DMS153 (cell line): Measurements from ENCODE around the gene CEACAM1.
A peak's percentile ranks its signal among the peaks of the same experiment; 100 is the strongest.
"Not testable (repeated sequence)": the region's sequence is repeated elsewhere in the genome, so short reads cannot be mapped to it uniquely, and the experiment has no call there.

Experiments
- DNase-seq: peaks from one replicate; lab custom pipeline; 2025; lab: John Stamatoyannopoulos, UW

The CEACAM1 gene

GRCh38 chr19:42528354-42529247 lies at the start of gene CEACAM1:
Gene CEACAM1 (minus strand): TSS chr19:42528481. CDS start chr19:42528374, 107 bp downstream.
- peak; percentile 49 for DNase-seq

GRCh38 chr19:42577016-42577415 lies 48.7 kb upstream of the CEACAM1 start:
- no peak for DNase-seq

- no peak for DNase-seq
These were observed 48.0 kb upstream of the CEACAM1 start for GRCh38 chr19:42576241-42576640.

- no peak for DNase-seq
These were observed 45.4 kb upstream of the CEACAM1 start for GRCh38 chr19:42573642-42574041.

- no peak for DNase-seq
These were observed 42.8 kb upstream of the CEACAM1 start for GRCh38 chr19:42571116-42571515.

GRCh38 chr19:42569193-42569592 lies 40.9 kb upstream of the CEACAM1 start:
- no peak for DNase-seq

GRCh38 chr19:42568006-42568405 lies 39.7 kb upstream of the CEACAM1 start:
- DNase-seq = no peak

GRCh38 chr19:42567567-42567966 lies 39.3 kb upstream of the CEACAM1 start:
- DNase-seq = no peak

GRCh38 chr19:42563352-42564210 lies 35.3 kb upstream of the CEACAM1 start:
- no peak for DNase-seq

GRCh38 chr19:42561512-42561911 lies 33.2 kb upstream of the CEACAM1 start:
- no peak for DNase-seq

- DNase-seq = no peak
These were observed 32.5 kb upstream of the CEACAM1 start for GRCh38 chr19:42560731-42561130.

GRCh38 chr19:42558450-42559150 lies 30.3 kb upstream of the CEACAM1 start:
- DNase-seq = no peak

- DNase-seq = not testable (repeated sequence)
These were observed 29.1 kb upstream of the CEACAM1 start for GRCh38 chr19:42557386-42557871.

- no peak for DNase-seq
These were observed 27.5 kb upstream of the CEACAM1 start for GRCh38 chr19:42555801-42556200.

GRCh38 chr19:42555317-42555716 lies 27.0 kb upstream of the CEACAM1 start:
- no peak for DNase-seq

GRCh38 chr19:42554046-42554575 lies 25.8 kb upstream of the CEACAM1 start:
- DNase-seq = no peak

- no peak for DNase-seq
These were observed 25.2 kb upstream of the CEACAM1 start for GRCh38 chr19:42553292-42554045.

GRCh38 chr19:42552086-42553065 lies 24.1 kb upstream of the CEACAM1 start:
- DNase-seq = no peak

GRCh38 chr19:42550521-42550920 lies 22.2 kb upstream of the CEACAM1 start:
- DNase-seq = not testable (repeated sequence)

- not testable (repeated sequence) for DNase-seq
These were observed 20.8 kb upstream of the CEACAM1 start for GRCh38 chr19:42549067-42549466.
